ENCODE data around the gene GPI.
A peak's percentile ranks its signal among the peaks of the same experiment; 100 is the strongest.
"Not testable (repeated sequence)": the region's sequence is repeated elsewhere in the genome, so short reads cannot be mapped to it uniquely, and the experiment has no call there.

GPI gene

DNA sequence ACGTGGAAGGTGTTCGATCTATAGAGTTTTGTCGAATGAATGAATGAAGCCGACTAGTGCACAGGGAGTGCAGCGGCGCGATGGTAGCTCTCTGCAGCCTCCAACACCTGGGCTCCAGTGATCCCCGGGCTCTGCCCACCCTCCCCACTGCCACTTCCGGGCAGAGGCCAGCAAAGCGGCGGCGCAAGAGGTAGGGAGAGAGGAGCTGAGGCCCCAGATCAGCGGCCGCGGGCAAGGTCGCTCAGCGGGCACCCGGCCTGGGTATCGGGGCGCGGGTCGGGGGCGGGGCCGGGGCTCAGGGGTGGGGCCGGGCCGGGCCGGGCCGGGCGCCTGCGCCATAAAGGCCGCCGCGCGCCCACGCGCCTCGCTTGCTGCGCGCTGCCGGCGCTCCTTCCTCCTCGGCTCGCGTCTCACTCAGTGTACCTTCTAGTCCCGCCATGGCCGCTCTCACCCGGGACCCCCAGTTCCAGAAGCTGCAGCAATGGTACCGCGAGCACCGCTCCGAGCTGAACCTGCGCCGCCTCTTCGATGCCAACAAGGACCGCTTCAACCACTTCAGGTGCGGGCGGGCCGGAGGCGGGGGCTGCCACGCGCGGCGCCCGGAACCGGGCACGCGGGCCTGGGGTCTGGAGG, at the start of gene GPI:
Gene GPI, plus strand, starts transcription at position 367 of the 633 bp plus-strand sequence. Its CDS starts 71 bp downstream, at position 438.
- DNase-seq: peak; percentile 83

DNA sequence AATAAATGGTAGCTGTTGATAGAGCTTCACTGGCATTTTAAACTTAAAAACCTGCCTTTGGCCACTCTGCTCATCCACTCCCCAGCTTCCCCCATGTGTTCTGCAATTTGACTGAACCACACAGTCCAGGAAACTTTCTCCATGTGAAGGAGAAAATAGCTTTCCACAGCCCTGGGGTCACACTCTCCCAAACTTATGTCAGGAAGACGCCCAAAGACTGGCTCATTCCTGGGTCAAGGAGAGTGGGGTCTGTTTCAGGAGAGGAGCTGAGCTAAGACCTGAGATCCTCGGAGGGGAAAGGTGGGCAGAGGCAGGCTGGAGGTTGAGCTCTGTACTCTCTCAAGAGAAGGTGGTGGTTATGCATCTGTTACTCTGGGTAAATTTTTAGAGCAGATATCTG, 48.7 kb upstream of the GPI start:
- no peak for DNase-seq

DNA sequence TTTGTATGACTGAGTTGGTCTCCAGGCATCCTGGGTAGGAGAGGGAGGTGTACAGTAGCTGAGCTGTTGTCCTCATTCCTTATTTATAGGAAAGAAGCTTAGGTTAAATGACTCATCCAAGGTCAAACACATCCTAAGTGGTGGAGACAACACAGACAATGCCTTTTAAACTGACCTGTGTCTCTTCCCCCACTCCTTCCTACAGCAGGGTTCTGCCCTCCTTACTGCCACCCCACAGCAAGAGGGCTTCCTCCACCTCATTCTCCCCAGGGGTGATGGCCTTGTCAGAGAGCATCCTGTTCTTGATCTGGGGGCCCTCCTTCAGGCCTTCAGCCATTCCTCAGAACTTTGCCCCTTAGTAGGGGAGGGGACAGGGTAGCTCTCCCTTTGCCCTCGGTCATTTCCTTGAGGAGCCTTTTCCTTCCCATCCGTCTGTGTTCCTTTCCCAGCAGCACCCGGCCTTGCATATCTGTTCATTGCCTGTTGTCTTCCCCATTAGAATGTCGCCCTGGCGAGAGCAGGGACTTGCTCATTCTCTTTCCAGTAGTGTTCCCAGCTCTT, 48.2 kb upstream of the GPI start:
- no peak for DNase-seq

GRCh38 chr19:34317311-34317927, 47.6 kb upstream of the GPI start:
- no peak for DNase-seq

DNA sequence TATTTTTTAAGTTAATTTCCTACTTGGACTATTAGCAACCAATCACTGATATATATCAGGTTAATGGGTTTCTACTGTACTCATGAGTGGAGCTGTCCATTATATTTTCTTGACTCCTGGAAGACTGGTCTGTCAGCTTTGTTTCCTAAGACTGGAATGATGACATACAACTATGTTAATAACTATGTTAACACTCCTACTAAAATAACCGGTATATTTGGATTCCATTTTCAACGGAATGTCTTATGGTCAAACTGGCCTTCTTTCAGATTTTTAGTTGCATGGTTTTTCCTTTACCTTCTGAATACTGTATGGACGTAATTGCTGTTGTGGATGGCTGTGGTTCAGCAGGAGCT, 45.8 kb upstream of the GPI start:
- DNase-seq: no peak

- DNase-seq: no peak
Measured at GRCh38 chr19:34319785-34320184, 45.2 kb upstream of the GPI start.

GRCh38 chr19:34320277-34320676, 44.7 kb upstream of the GPI start:
- no peak for DNase-seq

GRCh38 chr19:34321735-34322134, 43.3 kb upstream of the GPI start:
- no peak for DNase-seq

DNA sequence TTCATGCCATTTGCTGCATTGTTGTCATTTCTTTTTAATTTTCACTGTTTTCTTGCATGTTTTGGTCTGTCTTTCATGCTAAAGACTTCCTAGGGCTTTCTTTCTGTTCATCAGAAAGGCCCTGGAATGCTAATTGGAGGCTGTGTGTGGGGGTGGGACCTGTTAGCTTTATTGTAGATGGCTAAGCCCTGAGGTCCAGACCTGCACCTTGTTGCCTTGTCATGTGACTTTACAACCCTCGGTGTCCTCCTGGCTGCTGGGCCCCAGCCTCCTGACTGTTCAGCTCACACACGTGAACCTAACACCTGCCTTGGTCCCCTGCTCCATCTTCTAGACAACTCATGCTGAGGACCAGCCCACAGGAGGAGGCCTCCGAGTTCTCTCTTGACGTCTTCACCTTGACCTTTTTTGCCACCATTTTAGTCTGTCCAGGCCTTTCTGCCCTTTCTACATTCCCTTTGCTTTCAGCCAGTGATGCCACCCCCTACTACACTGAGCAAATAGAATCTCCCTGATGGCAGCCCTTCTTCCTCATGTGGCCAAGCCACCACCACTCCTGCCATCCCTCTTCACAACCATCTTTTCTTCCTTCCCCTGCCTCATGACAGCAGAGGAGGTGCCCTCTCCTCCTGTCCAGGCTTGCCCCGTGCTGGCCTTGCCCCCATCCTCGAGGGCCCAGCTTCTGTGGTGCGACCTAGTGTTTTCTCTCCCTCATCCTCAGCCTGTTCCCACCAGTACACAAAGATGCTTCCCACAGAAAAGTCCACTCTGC, 41.4 kb upstream of the GPI start:
- DNase-seq: no peak

DNA sequence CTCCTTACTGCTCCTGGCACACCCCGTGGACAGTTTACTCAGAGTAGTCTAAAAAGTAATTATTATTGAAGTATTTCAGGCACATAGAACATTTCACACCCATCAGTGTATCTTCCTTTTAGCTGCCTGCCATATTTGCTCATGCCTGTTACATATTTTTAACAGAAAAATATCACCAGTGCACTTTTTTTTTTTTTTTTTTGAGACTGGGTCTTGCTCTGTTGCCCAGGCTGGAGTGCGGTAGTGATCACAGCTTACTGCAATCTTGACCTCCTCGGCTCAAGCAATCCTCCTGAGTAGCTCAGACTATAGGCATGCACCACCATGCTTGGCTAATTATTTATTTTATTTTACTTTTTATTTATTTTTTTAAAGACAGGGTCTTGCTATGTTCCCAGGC, 40.7 kb upstream of the GPI start:
- DNase-seq: no peak

DNA sequence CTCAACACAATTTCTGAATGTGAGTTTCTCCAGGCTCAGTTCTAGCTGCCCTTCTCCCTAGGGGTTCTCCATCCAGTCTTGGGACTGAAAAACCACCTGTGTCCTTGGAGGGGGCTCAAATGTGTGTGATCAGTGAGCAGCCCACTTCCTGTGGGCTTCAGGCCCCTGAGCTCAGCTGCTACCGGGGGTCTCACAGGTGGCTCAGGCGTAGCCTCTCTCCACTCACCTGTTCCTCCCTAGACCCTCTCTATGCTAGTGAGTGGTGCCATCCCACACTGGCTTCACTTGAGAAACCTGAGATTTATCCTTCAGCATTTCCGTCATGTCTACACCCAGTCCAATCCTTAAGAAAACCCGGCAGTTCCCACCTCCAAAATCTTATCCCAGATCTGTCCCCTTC, 39.8 kb upstream of the GPI start:
- no peak for DNase-seq

DNA sequence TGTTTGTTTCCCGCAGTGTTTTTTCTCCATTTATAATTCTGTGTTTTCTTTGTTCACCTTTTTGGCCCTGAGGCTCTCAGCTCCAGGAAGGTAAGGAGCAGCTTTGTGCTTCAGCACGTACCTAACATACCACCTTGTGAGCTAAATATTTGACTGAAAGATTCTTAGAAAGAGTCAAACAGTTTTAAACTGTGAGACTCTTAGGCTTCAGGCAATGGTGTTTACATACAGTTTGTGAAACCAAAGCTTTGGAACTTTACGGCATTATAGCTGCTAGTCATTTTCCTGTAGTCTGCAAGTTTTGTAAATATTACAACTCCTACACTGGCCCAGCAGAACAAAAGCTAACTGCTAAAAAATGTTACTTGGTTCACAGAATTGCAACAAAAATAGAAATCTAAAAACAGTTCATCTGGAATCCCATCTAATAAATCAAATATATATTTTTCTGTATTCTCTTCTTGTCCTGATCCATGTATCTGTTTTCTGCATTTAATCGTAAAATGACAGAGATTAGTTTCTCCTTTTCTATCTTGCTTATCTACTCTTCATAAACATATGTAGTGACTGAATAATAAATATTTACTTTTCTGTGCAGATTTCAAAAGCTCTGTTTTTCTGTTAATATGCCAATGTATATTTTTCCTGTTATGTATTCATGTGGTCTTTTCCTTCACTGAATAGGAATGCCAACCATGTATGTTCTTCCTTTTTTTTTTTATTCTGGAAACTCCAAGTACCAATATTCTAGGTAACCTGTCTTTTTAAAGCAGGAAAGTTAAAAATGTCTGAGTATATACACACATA, 38.8 kb upstream of the GPI start:
- no peak for DNase-seq

GRCh38 chr19:34327851-34328250, 37.1 kb upstream of the GPI start:
- DNase-seq: no peak

- no peak for DNase-seq
Measured at GRCh38 chr19:34328982-34329381, 36.0 kb upstream of the GPI start.

DNA sequence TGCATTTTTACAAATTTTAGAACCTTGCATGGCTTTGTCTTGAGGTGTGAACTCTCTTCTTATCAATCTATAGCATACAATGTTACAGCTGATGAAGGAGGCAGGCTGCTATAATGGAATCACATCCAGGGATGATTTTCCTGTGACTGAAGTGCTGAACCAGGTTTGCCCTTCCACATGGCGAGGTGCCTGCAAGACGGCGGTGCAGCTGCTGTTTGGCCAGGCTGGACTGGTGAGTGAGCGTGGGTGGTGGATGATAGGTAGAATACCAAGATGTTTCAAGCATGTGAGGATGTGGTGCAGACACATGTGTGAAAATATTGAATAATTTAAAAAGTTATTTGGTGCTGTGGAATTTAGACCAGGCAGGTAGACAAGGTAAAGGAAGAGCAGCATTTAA, 34.9 kb upstream of the GPI start:
- DNase-seq: no peak

GRCh38 chr19:34330596-34330995, 34.4 kb upstream of the GPI start:
- not testable (repeated sequence) for DNase-seq

GRCh38 chr19:34331596-34331995, 33.4 kb upstream of the GPI start:
- not testable (repeated sequence) for DNase-seq

DNA sequence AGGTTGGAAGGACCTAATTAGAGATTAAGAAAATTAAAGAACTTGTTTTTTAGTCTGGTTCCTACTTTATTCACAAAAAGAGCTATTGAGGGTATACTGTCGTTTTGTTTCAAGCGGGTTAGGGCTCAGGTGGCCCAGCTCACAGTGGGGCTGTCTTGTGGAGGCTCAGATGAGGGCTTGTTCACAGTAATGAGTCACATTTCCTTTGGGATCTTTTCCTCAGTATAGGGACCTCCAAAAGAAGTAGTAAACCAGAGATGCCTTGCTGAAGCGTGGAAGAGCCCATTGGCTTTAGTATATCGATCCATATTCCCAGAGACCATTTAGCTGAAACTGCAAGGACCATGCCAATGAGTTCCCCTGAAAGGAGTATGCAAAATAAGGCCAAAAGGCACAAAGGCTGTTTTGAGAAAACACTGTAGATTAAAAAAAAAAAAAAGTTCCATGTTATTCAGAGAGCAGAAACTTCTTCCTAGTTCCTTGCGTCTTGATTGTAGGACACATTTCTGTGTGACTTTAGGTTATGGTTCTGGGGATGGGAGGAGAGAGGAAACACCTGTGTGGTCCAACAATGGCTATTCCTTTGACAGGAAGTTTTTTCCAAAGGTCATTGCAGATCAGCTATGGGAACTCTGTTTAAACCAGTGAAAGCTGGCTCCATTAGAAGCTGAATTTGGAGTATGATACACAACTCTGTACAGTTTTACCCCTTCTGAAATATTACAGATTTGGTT, 32.8 kb upstream of the GPI start:
- DNase-seq: no peak

DNA sequence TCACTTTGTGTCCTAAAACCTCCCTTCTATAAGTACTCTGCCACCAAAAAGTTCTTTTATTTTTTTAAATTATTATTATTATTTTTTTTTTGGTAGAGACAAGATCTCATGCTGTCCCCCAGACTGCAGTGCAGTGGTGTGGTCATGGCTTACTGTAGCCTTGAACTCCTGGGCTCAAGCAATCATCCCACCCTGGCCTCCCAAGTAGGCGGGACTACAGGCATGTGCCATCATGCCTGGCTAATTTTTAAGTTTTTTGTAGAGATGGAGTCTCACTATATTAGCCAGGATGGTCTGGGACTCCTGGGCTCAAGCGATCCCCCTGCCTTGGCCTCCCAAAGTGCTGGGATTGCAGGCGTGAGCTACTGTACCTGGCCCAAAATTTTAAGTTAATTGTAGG, 29.1 kb upstream of the GPI start:
- DNase-seq: no peak

- DNase-seq: peak; percentile 52
Measured at GRCh38 chr19:34336781-34337271, 28.2 kb upstream of the GPI start.

DNA sequence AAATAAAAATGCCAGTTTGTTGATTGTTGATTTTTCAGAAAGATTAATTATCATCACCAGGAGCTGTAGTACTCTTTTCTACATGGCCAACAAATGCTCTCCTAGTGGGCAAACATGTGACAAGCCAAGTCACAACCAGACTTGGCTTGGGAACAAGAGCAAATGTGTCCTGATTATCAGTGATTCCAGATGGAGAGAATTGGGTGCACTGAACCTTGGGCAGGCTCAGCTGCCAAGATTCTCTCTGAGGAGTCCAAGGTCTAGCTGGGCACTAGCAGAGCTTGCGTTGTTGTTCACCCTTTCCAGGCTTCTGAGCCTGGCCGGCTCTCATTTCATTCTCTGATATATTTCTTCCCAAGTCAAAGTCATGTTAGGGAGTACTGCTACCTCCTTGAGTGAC, 27.3 kb upstream of the GPI start:
- DNase-seq: no peak
